OCI-LY1 (cell line): ENCODE results near the gene KCNH6.

Experiments used
- CTCF ChIP-seq: fragments of 200-600 bp; sonication (generic), shearing (Covaris generic); IDR thresholded peaks from 2 replicates; pipeline ENCODE4 v1.5.1; 2017; ENCODE audit warnings: mild to moderate bottlenecking, antibody characterized with exemption, low read length, moderate library complexity, mixed read lengths
- EZH2 ChIP-seq: fragments of 200-600 bp; sonication (generic), shearing (Covaris generic); IDR thresholded peaks from 2 replicates; pipeline ENCODE4 v1.8.0; 2017; ENCODE audit warnings: borderline replicate concordance, mixed run types, mild to moderate bottlenecking, antibody characterized with exemption, low read length, moderate library complexity, mixed read lengths

DNA sequence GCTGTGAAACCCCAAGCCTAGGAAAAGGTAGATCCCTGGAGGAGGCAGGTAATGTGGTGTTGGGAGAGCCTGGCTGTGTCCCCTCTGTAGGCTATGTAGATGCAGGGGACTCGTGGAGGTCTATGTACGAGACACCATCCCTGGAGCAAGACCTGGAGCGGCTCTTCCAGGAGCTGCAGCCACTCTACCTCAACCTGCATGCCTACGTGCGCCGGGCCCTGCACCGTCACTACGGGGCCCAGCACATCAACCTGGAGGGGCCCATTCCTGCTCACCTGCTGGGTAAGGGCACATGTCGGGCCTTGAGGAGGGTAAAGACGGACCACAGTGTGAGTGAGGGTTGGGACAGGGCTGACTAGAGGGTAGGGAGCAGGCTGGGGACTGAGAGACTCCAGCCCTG is 34.3 kb upstream of the KCNH6 start:
- TF ChIP-seq CTCF = no peak
- TF ChIP-seq EZH2 = no peak
